Mesothelial cell of epicardium (in vitro differentiated cells): ENCODE data around the gene SLAIN2. TPM values are rescaled to one million over a fixed set of nuclear protein-coding genes. Genes with fewer than 3 reads are reported as not detected.
"Not testable (repeated sequence)": the region's sequence is repeated elsewhere in the genome, so short reads cannot be mapped to it uniquely, and the experiment has no call there.

ENCODE experiments used
- DNase-seq, 2 experiments: peaks; one replicate each; pipeline ENCODE4 v3.0.0; 2021; ENCODE audit warnings: low spot score in 2 of 2; ENCODE audit not compliant: unreplicated experiment in 2 of 2
- H3K27ac Mint-ChIP-seq: 2 replicates; pipeline ENCODE4 v1.8.0; 2021; ENCODE audit warnings: mixed read lengths
- H3K27me3 Mint-ChIP-seq: 2 replicates; pipeline ENCODE4 v1.8.0; 2021; ENCODE audit warnings: low read depth, mixed read lengths
- H3K36me3 Mint-ChIP-seq: 2 replicates; pipeline ENCODE4 v1.8.0; 2021; ENCODE audit warnings: mixed read lengths
- H3K4me1 Mint-ChIP-seq: 2 replicates; pipeline ENCODE4 v1.8.0; 2021; ENCODE audit warnings: mixed read lengths
- H3K4me3 Mint-ChIP-seq: 2 replicates; pipeline ENCODE4 v1.8.0; 2021; ENCODE audit warnings: mild to moderate bottlenecking, moderate library complexity, mixed read lengths
- H3K9me3 Mint-ChIP-seq: 2 replicates; pipeline ENCODE4 v1.8.0; 2021; ENCODE audit warnings: mixed read lengths
- total RNA-seq: library from RNA; stranded (reverse); gene quantifications from 3 replicates; pipeline ENCODE4 v1.2.1, GENCODE V29; 2021
- TF ChIP-seq, protein P1 (sequence below): fragments of 200-600 bp; sonication (generic); IDR thresholded peaks from one replicate; pipeline ENCODE4 v1.5.0; 2021; ENCODE audit warnings: antibody characterized with exemption; ENCODE audit not compliant: unreplicated experiment

Gene SLAIN2
- total RNA-seq, 1 donor from 2014 or later: 60.1 TPM

DNA sequence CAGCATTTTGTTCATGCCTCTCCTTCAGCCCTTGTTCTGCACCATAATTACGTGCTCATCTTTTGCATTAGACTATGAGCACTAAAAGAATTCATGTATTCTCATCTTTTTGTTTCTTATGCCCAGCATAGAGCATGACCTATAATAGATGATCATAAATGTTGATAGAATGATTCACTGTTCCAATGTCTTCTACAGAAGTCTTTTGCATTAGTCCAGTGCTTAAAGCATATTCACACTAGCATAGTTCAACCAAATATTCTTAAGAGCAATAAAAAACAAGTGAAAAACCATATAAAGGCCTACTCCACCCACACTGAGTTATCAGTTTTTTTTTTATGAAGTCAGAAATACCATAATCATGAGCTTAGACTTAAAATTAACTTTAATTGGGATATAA lies 105.3 kb downstream of the SLAIN2 start:
- Mint-ChIP-seq H3K27me3 (no peaks in the 10 kb centered on the region), H3K4me3 (no peak overlapping the region), H3K36me3 (no peaks in the 10 kb centered on the region), H3K9me3 (peaks cover 7% of the 10 kb centered on the region), H3K4me1 (no peaks in the 10 kb centered on the region), H3K27ac (no peak overlapping the region)
- TF ChIP-seq, protein P1, sequence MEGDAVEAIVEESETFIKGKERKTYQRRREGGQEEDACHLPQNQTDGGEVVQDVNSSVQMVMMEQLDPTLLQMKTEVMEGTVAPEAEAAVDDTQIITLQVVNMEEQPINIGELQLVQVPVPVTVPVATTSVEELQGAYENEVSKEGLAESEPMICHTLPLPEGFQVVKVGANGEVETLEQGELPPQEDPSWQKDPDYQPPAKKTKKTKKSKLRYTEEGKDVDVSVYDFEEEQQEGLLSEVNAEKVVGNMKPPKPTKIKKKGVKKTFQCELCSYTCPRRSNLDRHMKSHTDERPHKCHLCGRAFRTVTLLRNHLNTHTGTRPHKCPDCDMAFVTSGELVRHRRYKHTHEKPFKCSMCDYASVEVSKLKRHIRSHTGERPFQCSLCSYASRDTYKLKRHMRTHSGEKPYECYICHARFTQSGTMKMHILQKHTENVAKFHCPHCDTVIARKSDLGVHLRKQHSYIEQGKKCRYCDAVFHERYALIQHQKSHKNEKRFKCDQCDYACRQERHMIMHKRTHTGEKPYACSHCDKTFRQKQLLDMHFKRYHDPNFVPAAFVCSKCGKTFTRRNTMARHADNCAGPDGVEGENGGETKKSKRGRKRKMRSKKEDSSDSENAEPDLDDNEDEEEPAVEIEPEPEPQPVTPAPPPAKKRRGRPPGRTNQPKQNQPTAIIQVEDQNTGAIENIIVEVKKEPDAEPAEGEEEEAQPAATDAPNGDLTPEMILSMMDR: no peak
- no peak for DNase-seq

DNA sequence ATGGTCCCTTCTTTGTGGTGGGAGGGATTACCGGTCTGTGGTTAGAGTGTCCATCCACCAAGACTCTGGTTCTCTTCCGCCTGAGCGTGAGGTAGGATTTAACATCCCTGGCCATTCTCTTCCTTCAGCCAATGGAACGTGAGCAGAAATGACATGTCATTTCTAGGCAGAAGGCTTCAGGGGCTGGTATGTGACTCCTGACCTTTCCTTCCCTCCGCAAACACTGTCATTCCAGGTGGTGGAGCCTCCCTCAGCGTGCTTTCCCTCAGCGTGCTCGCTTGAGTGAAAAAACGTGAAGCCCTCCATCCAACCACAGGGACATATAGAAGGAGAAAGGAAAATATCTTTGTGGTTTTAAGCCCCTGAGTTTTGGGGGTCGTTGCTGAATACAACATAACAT lies 107.8 kb downstream of the SLAIN2 start:
- Mint-ChIP-seq H3K9me3 (peaks cover 7% of the 10 kb centered on the region), H3K27me3 (no peaks in the 10 kb centered on the region), H3K27ac (no peak overlapping the region), H3K36me3 (no peaks in the 10 kb centered on the region), H3K4me1 (no peaks in the 10 kb centered on the region), H3K4me3 (no peak overlapping the region)
- no peak for DNase-seq
- TF ChIP-seq, protein P1: no peak

DNA sequence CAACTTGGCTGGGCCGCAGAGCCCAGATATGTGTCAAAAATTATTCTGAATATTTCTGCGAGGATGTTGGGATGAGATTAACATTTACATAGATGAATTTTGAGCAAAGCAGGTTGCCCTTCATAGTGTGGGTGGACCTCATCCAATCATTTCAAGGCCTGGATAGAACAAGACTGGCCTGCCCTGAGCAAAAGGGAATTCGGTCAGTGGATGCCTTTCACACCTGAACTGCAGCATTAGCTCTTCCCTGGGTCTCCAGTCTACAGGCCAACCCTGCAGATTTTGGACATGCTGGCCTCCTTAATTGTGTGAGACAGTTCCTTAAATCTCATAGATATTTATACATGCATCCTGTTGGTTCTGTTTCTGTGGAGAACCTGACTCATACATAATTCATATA lies 109.4 kb downstream of the SLAIN2 start:
- Mint-ChIP-seq H3K4me3 (no peak overlapping the region), H3K36me3 (no peaks in the 10 kb centered on the region), H3K27me3 (no peaks in the 10 kb centered on the region), H3K9me3 (peaks cover 9% of the 10 kb centered on the region), H3K27ac (no peak overlapping the region), H3K4me1 (no peaks in the 10 kb centered on the region)
- no peak for DNase-seq
- TF ChIP-seq, protein P1: no peak

DNA sequence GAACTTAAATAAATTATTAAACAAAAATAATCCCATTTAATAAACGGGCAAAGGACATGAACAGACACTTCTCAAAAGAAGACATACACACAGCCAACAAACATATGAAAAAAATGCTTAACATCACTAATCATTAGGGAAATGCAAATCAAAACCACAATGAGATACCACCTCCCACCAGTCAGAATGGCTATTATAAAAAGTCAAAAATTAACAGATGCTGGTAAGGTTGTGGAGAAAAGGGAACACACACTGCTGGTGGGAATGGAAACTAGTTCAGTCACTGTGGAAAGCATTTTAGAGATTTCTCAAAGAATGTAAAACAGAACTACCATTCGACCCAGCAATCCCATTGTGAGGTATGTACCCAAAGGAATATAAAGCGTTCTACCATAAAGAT lies 110.3 kb downstream of the SLAIN2 start:
- H3K27ac Mint-ChIP-seq, H3K4me1 Mint-ChIP-seq, H3K27me3 Mint-ChIP-seq, DNase-seq, H3K36me3 Mint-ChIP-seq, H3K4me3 Mint-ChIP-seq: not testable (repeated sequence)
- H3K9me3 Mint-ChIP-seq: peaks cover 15% of the 10 kb centered on the region

DNA sequence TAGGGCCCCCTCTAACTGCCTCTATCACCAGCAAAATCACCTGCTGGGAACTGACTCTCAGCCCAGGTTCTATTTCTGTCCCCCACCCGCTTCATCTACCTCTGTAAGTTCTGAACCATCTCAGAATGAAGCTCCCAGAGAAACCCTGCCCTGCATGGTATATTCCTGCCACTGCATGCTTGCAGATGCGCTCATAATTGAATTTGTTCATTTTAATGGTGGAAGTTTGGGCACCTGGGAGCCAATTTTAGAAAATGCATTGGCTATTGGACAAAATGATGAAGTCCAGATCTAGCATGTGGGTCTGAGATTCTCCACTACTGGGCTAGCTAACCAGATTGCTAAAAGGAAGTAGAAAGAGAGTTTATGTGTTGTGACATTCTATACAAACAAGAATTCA lies 113.3 kb downstream of the SLAIN2 start:
- TF ChIP-seq, protein P1: no peak
- H3K4me3 Mint-ChIP-seq: no peak overlapping the region
- no peak for DNase-seq
- H3K27ac Mint-ChIP-seq: no peak overlapping the region
- peaks cover 2% of the 10 kb centered on the region for H3K27me3 Mint-ChIP-seq
- no peaks in the 10 kb centered on the region for H3K4me1 Mint-ChIP-seq
- H3K36me3 Mint-ChIP-seq: peaks cover 4% of the 10 kb centered on the region
- peaks cover 23% of the 10 kb centered on the region for H3K9me3 Mint-ChIP-seq

DNA sequence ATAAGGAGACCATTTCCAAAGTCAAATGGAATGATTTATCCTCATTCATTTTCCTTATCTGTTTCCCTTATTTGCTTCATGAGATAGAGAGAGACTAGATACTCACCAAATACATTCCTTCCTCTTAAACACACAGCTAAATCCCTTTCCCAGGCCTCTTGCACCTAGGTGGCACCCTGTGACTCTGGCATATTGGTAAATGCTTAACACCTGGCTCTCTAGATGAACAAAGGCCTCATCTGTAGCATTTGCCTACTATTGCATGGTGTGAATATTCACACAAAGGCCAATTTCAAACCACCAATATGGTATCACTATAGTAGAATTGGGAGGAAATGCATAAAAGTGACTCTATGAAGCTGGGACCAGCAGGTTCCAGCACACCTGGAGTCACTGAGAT lies 119.7 kb downstream of the SLAIN2 start:
- no peak for DNase-seq
- Mint-ChIP-seq H3K36me3 (peaks cover 4% of the 10 kb centered on the region), H3K4me1 (peaks cover 33% of the 10 kb centered on the region), H3K27ac (no peak overlapping the region), H3K4me3 (no peak overlapping the region), H3K9me3 (peaks cover 21% of the 10 kb centered on the region), H3K27me3 (peaks cover 2% of the 10 kb centered on the region)
- TF ChIP-seq, protein P1: no peak
